Ishikawa (cell line): Measurements from ENCODE around the gene ZPBP2.

ENCODE experiments used
- CEBPB ChIP-seq: IDR thresholded peaks from 2 replicates; pipeline ENCODE4 v1.6.1; 2012
- CREB1 ChIP-seq: IDR thresholded peaks from 2 replicates; pipeline ENCODE4 v1.6.1; 2012; ENCODE audit warnings: low read depth
- EP300 ChIP-seq: IDR thresholded peaks from 2 replicates; pipeline ENCODE4 v1.6.1; 2012; ENCODE audit warnings: borderline replicate concordance
- NFIC ChIP-seq: IDR thresholded peaks from 2 replicates; pipeline ENCODE4 v1.6.1; 2012
- RAD21 ChIP-seq: IDR thresholded peaks from 2 replicates; pipeline ENCODE4 v1.6.1; 2012; ENCODE audit warnings: low read depth
- TAF1 ChIP-seq: IDR thresholded peaks from 2 replicates; pipeline ENCODE4 v1.6.1; 2012; ENCODE audit warnings: low read depth, mild to moderate bottlenecking
- TCF12 ChIP-seq: IDR thresholded peaks from 2 replicates; pipeline ENCODE4 v1.6.1; 2012; ENCODE audit warnings: low read depth
- ZBTB7A ChIP-seq: IDR thresholded peaks from 2 replicates; pipeline ENCODE4 v1.6.1; 2012; ENCODE audit warnings: low read depth

- no peak for TF ChIP-seq EP300
- no peak for TF ChIP-seq TAF1
- TF ChIP-seq CEBPB = no peak
- TF ChIP-seq TCF12 = no peak
- no peak for TF ChIP-seq CREB1
- TF ChIP-seq RAD21 = no peak
- no peak for TF ChIP-seq ZBTB7A
- TF ChIP-seq NFIC = no peak
These were observed 29.9 kb upstream of the ZPBP2 start for GRCh38 chr17:39838057-39838456.
